SK-N-SH (cell line): Measurements from ENCODE around the gene OR10H5. TPM values are rescaled to one million over a fixed set of nuclear protein-coding genes. Genes with fewer than 3 reads are reported as not detected.

Experiments used
- CTCF ChIA-PET: fragments of 300-600, 350-600 bp; formaldehyde crosslinking; extraction: SDS; loops from one replicate; lab custom pipeline; 2021; lab: Yijun Ruan, JAX
- POLR2A ChIA-PET: fragments of 350-600 bp; sonication (Branson Sonifier 250); formaldehyde crosslinking; extraction: SDS; loops from one replicate; lab custom pipeline; 2020; ENCODE audit warnings: antibody characterized with exemption, inconsistent platforms; lab: Yijun Ruan, JAX
- DNase-seq: peaks from one replicate; pipeline ENCODE4 v3.0.0; 2012
- H2AFZ ChIP-seq: fragments of 200-600 bp; sonication (generic); 2 replicates; pipeline ENCODE4 v1.8.1; 2016; ENCODE audit warnings: antibody characterized with exemption, mild to moderate bottlenecking, low read depth
- H3F3A ChIP-seq: fragments of 200-600 bp; sonication (generic); replicated peaks from 2 replicates; pipeline ENCODE3; 2016; ENCODE audit warnings: antibody characterized with exemption, mild to moderate bottlenecking; ENCODE audit not compliant: insufficient read depth
- H3K27ac ChIP-seq, 2 experiments: fragments of 200-500 bp in 1 of 2; fragments of 200-600 bp in 1 of 2; sonication (Bioruptor generic) in 1 of 2; sonication (generic), shearing (Covaris generic) in 1 of 2; 2 replicates each; pipeline versions ENCODE4 v1.5.1 to v1.6.1; 2014 to 2016; ENCODE audit warnings: low read depth in 2 of 2, inconsistent platforms in 1 of 2, low read length in 1 of 2, mild to moderate bottlenecking in 1 of 2, mixed read lengths in 1 of 2
- H3K27me3 ChIP-seq: fragments of 200-600 bp; sonication (generic), shearing (Covaris generic); 2 replicates; pipeline ENCODE4 v1.6.1; 2016; ENCODE audit warnings: mixed run types; ENCODE audit not compliant: insufficient read depth
- H3K36me3 ChIP-seq, 2 experiments: fragments of 200-500 bp in 1 of 2; fragments of 200-600 bp in 1 of 2; sonication (Bioruptor generic) in 1 of 2; sonication (generic) in 1 of 2; replicated peaks in 1 of 2; 2 replicates each; pipeline versions ENCODE3 to v1.5.1; 2014 to 2016; ENCODE audit warnings: low read length in 1 of 2, mild to moderate bottlenecking in 1 of 2; ENCODE audit not compliant: insufficient read depth in 2 of 2, control insufficient read depth in 1 of 2
- H3K4me1 ChIP-seq, 2 experiments: fragments of 200-500 bp in 1 of 2; fragments of 200-600 bp in 1 of 2; sonication (Bioruptor generic) in 1 of 2; sonication (generic), shearing (Covaris generic) in 1 of 2; 2 replicates each; pipeline versions ENCODE4 v1.5.1 to v1.6.1; 2014 to 2016; ENCODE audit warnings: low read depth in 1 of 2, low read length in 1 of 2, mixed run types in 1 of 2; ENCODE audit not compliant: insufficient read depth in 2 of 2, control insufficient read depth in 1 of 2
- H3K4me2 ChIP-seq: fragments of 200-600 bp; sonication (generic), shearing (Covaris generic); 2 replicates; pipeline ENCODE4 v1.6.1; 2017; ENCODE audit warnings: mixed run types
- H3K4me3 ChIP-seq, 2 experiments: fragments of 200-500 bp in 1 of 2; fragments of 200-600 bp in 1 of 2; sonication (Bioruptor generic) in 1 of 2; sonication (generic), shearing (Covaris generic) in 1 of 2; 2 replicates each; pipeline versions ENCODE4 v1.5.1 to v1.8.1; 2014 to 2016; ENCODE audit warnings: low read depth in 2 of 2, inconsistent platforms in 1 of 2, low read length in 1 of 2, mild to moderate bottlenecking in 1 of 2, mixed read lengths in 1 of 2, moderate library complexity in 1 of 2
- H3K79me2 ChIP-seq: fragments of 200-600 bp; sonication (generic); 2 replicates; pipeline ENCODE4 v1.8.1; 2017; ENCODE audit warnings: mild to moderate bottlenecking; ENCODE audit not compliant: insufficient read depth
- H3K9ac ChIP-seq: fragments of 200-600 bp; sonication (generic); 2 replicates; pipeline ENCODE4 v1.6.1; 2017; ENCODE audit warnings: mixed run types
- H3K9me2 ChIP-seq: fragments of 200-600 bp; sonication (generic); 2 replicates; pipeline ENCODE4 v1.6.1; 2017; ENCODE audit warnings: mixed run types
- H3K9me3 ChIP-seq: fragments of 200-600 bp; sonication (generic); 2 replicates; pipeline ENCODE4 v1.6.1; 2017; ENCODE audit warnings: mixed run types, mild to moderate bottlenecking, moderate library complexity
- H4K20me1 ChIP-seq: fragments of 200-600 bp; sonication (generic); 2 replicates; pipeline ENCODE4 v1.6.1; 2017; ENCODE audit warnings: mild to moderate bottlenecking, mixed run types; ENCODE audit not compliant: insufficient read depth
- CHD2 ChIP-seq: fragments of 150-350 bp; IDR thresholded peaks from 2 replicates; pipeline ENCODE4 v1.6.1; 2018; ENCODE audit warnings: low read length; ENCODE audit not compliant: partially characterized antibody
- CTCF ChIP-seq: fragments of 200-600 bp; sonication (generic); IDR thresholded peaks from 2 replicates; pipeline ENCODE4 v1.6.1; 2017; ENCODE audit warnings: antibody characterized with exemption, mild to moderate bottlenecking, moderate library complexity
- ELF1 ChIP-seq: IDR thresholded peaks from 2 replicates; pipeline ENCODE4 v1.4.0; 2012
- EP300 ChIP-seq, 2 experiments: IDR thresholded peaks; 2 replicates each; pipeline versions ENCODE4 v1.4.0 to v1.6.1; 2012; ENCODE audit warnings: borderline replicate concordance in 1 of 2, low read depth in 1 of 2, low read length in 1 of 2
- EZH2phosphoT487 ChIP-seq: fragments of 200-600 bp; sonication (generic); IDR thresholded peaks from 2 replicates; pipeline ENCODE4 v1.6.1; 2017; ENCODE audit warnings: low read depth, mixed run types, mild to moderate bottlenecking, antibody characterized with exemption, moderate library complexity, borderline replicate concordance
- FOXJ3 ChIP-seq: sonication (generic); formaldehyde crosslinking; IDR thresholded peaks from 2 replicates; pipeline ENCODE4 v1.5.1; 2020; ENCODE audit warnings: mild to moderate bottlenecking, missing genetic modification reagents
- GABPA ChIP-seq: IDR thresholded peaks from 2 replicates; pipeline ENCODE4 v1.4.0; 2012; ENCODE audit warnings: low read depth, mild to moderate bottlenecking
- GATA2 ChIP-seq: sonication (generic); formaldehyde crosslinking; IDR thresholded peaks from 2 replicates; pipeline ENCODE4 v1.5.0; 2020; ENCODE audit warnings: mild to moderate bottlenecking, missing genetic modification reagents
- MAX ChIP-seq: IDR thresholded peaks from 2 replicates; pipeline ENCODE4 v1.4.0; 2012; ENCODE audit warnings: low read depth
- MEF2A ChIP-seq: IDR thresholded peaks from 2 replicates; pipeline ENCODE4 v1.4.0; 2012; ENCODE audit warnings: low read depth, borderline replicate concordance
- NRF1 ChIP-seq: IDR thresholded peaks from 2 replicates; pipeline ENCODE4 v1.6.1; 2012; ENCODE audit warnings: low read depth, mild to moderate bottlenecking, low read length
- PBX3 ChIP-seq: IDR thresholded peaks from 2 replicates; pipeline ENCODE4; 2012
- POLR2AphosphoS5 ChIP-seq: IDR thresholded peaks from 2 replicates; pipeline ENCODE4 v1.6.1; 2012; ENCODE audit warnings: low read depth, low read length
- RCOR1 ChIP-seq: fragments of 150-350 bp; IDR thresholded peaks from 2 replicates; pipeline ENCODE4 v1.6.1; 2017; ENCODE audit warnings: antibody characterized with exemption, low read length
- REST ChIP-seq: IDR thresholded peaks from 2 replicates; pipeline ENCODE4 v1.6.1; 2012; ENCODE audit warnings: mild to moderate bottlenecking, low read depth, low read length, moderate library complexity
- RFX5 ChIP-seq: IDR thresholded peaks from 2 replicates; pipeline ENCODE4 v1.6.1; 2012; ENCODE audit warnings: mild to moderate bottlenecking, improper control_type of control experiment, low read length
- SMC3 ChIP-seq: IDR thresholded peaks from 2 replicates; pipeline ENCODE4 v1.6.1; 2012; ENCODE audit warnings: low read depth, low read length, improper control_type of control experiment
- TAF1 ChIP-seq: IDR thresholded peaks from 2 replicates; pipeline ENCODE4 v1.6.1; 2012; ENCODE audit warnings: low read depth, mild to moderate bottlenecking, low read length, moderate library complexity, borderline replicate concordance
- TCF12 ChIP-seq: IDR thresholded peaks from 2 replicates; pipeline ENCODE4 v1.4.0; 2012
- YY1 ChIP-seq: IDR thresholded peaks from 2 replicates; pipeline ENCODE4 v1.4.0; 2012; ENCODE audit warnings: low read depth, mild to moderate bottlenecking
- WGBS: methylation state at CpG from one replicate; pipeline ENCODE4 v1.1.6; 2017; ENCODE audit warnings: low lambda C conversion rate; 5-methylcytosine and 5-hydroxymethylcytosine counted together
- polyA plus RNA-seq, 3 experiments: library from polyadenylated mRNA; depleted of rRNA; stranded (reverse); fragments of >200 nt; gene quantifications; 2 replicates each; pipeline ENCODE4 v1.2.3, GENCODE V29; 2012

The OR10H5 gene
- polyA plus RNA-seq, 1 of the 3 experiments (the other 2 are of a cell fraction), result not detected

- H3K4me2 ChIP-seq, result no peak overlapping the region
- CTCF ChIA-PET, result no interaction called here
- H3K79me2 ChIP-seq, result no peaks in the 10 kb centered on the region
- no peaks in the 10 kb centered on the region for H3K36me3 ChIP-seq
- POLR2A ChIA-PET, result no interaction called here
- no peak for TF ChIP-seq MAX
- no peak for TF ChIP-seq GABPA
- TF ChIP-seq PBX3, result no peak
- no peak for TF ChIP-seq POLR2AphosphoS5
- no peak for TF ChIP-seq CHD2
- TF ChIP-seq TCF12, result no peak
- TF ChIP-seq TAF1, result no peak
- no peak for TF ChIP-seq RCOR1
- TF ChIP-seq FOXJ3 (CRISPR knock-in tag), result no peak
- no peak for TF ChIP-seq MEF2A
- no peak for TF ChIP-seq YY1
- TF ChIP-seq REST, result no peak
- TF ChIP-seq SMC3, result no peak
- TF ChIP-seq EP300 (IDR thresholded peaks at IDR 0.05; ENCODE audit: borderline replicate concordance in 1 of 2, low read depth in 1 of 2, low read length in 1 of 2), result no peak
- no peak for TF ChIP-seq RFX5
- TF ChIP-seq NRF1, result no peak
- TF ChIP-seq ELF1, result no peak
- no peak for TF ChIP-seq EZH2phosphoT487
- no peak for TF ChIP-seq GATA2 (CRISPR knock-in tag)
- TF ChIP-seq CTCF, result no peak
- TF ChIP-seq, all 33 proteins: peak for 0
- DNase-seq, result no peak
- Histone ChIP-seq H2AFZ (no peak overlapping the region), H3K4me3 (no peak overlapping the region), H3K27me3 (no peaks in the 10 kb centered on the region), H3K4me1 (no peaks in the 10 kb centered on the region), H4K20me1 (no peaks in the 10 kb centered on the region), H3K9ac (no peak overlapping the region), H3K9me3 (no peaks in the 10 kb centered on the region), H3K27ac (no peak overlapping the region), H3K9me2 (no peaks in the 10 kb centered on the region), H3F3A (no peaks in the 10 kb centered on the region)
- WGBS, result 6% methylated on average over 7 of the region's 7 CpGs
Observed at GRCh38 chr19:15780610-15781418, 6.6 kb upstream of the OR10H5 start.
